ENCODE results near the gene HNRNPF. TPM values are rescaled to one million over a fixed set of nuclear protein-coding genes. Genes with fewer than 3 reads are reported as not detected.

The HNRNPF gene
- total and polyA plus RNA-seq, 2 experiments from 2014 or later, result 106 to 172 TPM

GRCh38 chr10:43353495-43354329 lies 55.3 kb downstream of the HNRNPF start:
- DNase-seq, result no peak
- Histone ChIP-seq H3K27ac (no peak overlapping the region), H3K4me3 (no peak overlapping the region), H3K9ac (no peak overlapping the region), H3K27me3 (replicated peaks; ENCODE audit: insufficient read depth) (peaks cover 5% of the 10 kb centered on the region), H3F3A (ENCODE audit: insufficient read depth) (0 out of 2 replicates have a peak, but pooled peaks cover 6% of the 10 kb centered on the region), H3K79me2 (ENCODE audit: insufficient read depth) (no peaks in the 10 kb centered on the region), H3K4me2 (ENCODE audit: unreplicated experiment) (no peak overlapping the region), H3K9me2 (ENCODE audit: insufficient read depth) (no peaks in the 10 kb centered on the region), H4K20me1 (ENCODE audit: insufficient read depth) (no peaks in the 10 kb centered on the region), H3K4me1 (ENCODE audit: insufficient read depth) (peaks cover 9% of the 10 kb centered on the region; the same call in 1 of the 2 replicates), H3K36me3 (ENCODE audit: low read depth) (no peaks in the 10 kb centered on the region), H3K9me3 (ENCODE audit: low read depth) (no peaks in the 10 kb centered on the region), H2AFZ (no peak overlapping the region)
- 29 to 46% methylated on average over 3 of the region's 3 CpGs for WGBS, 2 experiments (ENCODE audit: low coverage in 1 of 2, low lambda C conversion rate in 2 of 2, missing lambda C conversion rate in 2 of 2)
- TF ChIP-seq EZH2phosphoT487 (IDR thresholded peaks at IDR 0.05; ENCODE audit: insufficient read depth, low read depth) (no peak), EZH2 (IDR thresholded peaks at IDR 0.05; ENCODE audit: insufficient read depth, poor library complexity, severe bottlenecking) (no peak)
- in situ Hi-C loops (cut with MboI), result no loop called here

GRCh38 chr10:43352951-43353350 lies 56.0 kb downstream of the HNRNPF start:
- TF ChIP-seq EZH2phosphoT487 (IDR thresholded peaks at IDR 0.05; ENCODE audit: insufficient read depth, low read depth), result no peak
- no peak for TF ChIP-seq EZH2 (IDR thresholded peaks at IDR 0.05; ENCODE audit: insufficient read depth, poor library complexity, severe bottlenecking)
- H3K9ac ChIP-seq, result no peak overlapping the region
- H3K4me2 ChIP-seq (ENCODE audit: unreplicated experiment), result no peak overlapping the region
- no peaks in the 10 kb centered on the region for H3K9me3 ChIP-seq (ENCODE audit: low read depth)
- in situ Hi-C loops (cut with MboI), result no loop called here
- peaks cover 9% of the 10 kb centered on the region; the same call in 1 of the 2 replicates for H3K4me1 ChIP-seq (ENCODE audit: insufficient read depth)
- no peaks in the 10 kb centered on the region for H3K79me2 ChIP-seq (ENCODE audit: insufficient read depth)
- H3K27ac ChIP-seq, result no peak overlapping the region
- no peak for DNase-seq
- H3F3A ChIP-seq (ENCODE audit: insufficient read depth), result 0 out of 2 replicates have a peak, but pooled peaks cover 6% of the 10 kb centered on the region
- H4K20me1 ChIP-seq (ENCODE audit: insufficient read depth), result no peaks in the 10 kb centered on the region
- no peak overlapping the region for H2AFZ ChIP-seq
- H3K27me3 ChIP-seq (replicated peaks; ENCODE audit: insufficient read depth), result peaks cover 5% of the 10 kb centered on the region
- H3K36me3 ChIP-seq (ENCODE audit: low read depth), result no peaks in the 10 kb centered on the region
- WGBS, 2 experiments (ENCODE audit: low coverage in 1 of 2, low lambda C conversion rate in 2 of 2, missing lambda C conversion rate in 2 of 2), result 62 to 63% methylated on average over 6 to 7 of the region's 7 CpGs
- no peaks in the 10 kb centered on the region for H3K9me2 ChIP-seq (ENCODE audit: insufficient read depth)
- no peak overlapping the region for H3K4me3 ChIP-seq

- no peaks in the 10 kb centered on the region for H3K36me3 ChIP-seq (ENCODE audit: low read depth)
- peaks cover 5% of the 10 kb centered on the region for H3K27me3 ChIP-seq (replicated peaks; ENCODE audit: insufficient read depth)
- in situ Hi-C loops (cut with MboI), result no loop called here
- no peak for DNase-seq
- no peaks in the 10 kb centered on the region for H4K20me1 ChIP-seq (ENCODE audit: insufficient read depth)
- H3K9ac ChIP-seq, result no peak overlapping the region
- H3K79me2 ChIP-seq (ENCODE audit: insufficient read depth), result no peaks in the 10 kb centered on the region
- H2AFZ ChIP-seq, result no peak overlapping the region
- 67% methylated on average over 14 of the region's 14 CpGs; no CpG with 5 or more reads in 1 of the 2 experiments for WGBS, 2 experiments (ENCODE audit: low coverage in 1 of 2, low lambda C conversion rate in 2 of 2, missing lambda C conversion rate in 2 of 2)
- TF ChIP-seq EZH2 (IDR thresholded peaks at IDR 0.05; ENCODE audit: insufficient read depth, poor library complexity, severe bottlenecking) (no peak), EZH2phosphoT487 (IDR thresholded peaks at IDR 0.05; ENCODE audit: insufficient read depth, low read depth) (no peak)
- no peak overlapping the region for H3K4me2 ChIP-seq (ENCODE audit: unreplicated experiment)
- H3K27ac ChIP-seq, result no peak overlapping the region
- no peaks in the 10 kb centered on the region for H3K9me3 ChIP-seq (ENCODE audit: low read depth)
- H3F3A ChIP-seq (ENCODE audit: insufficient read depth), result 0 out of 2 replicates have a peak, but pooled peaks cover 5% of the 10 kb centered on the region
- H3K9me2 ChIP-seq (ENCODE audit: insufficient read depth), result no peaks in the 10 kb centered on the region
- H3K4me1 ChIP-seq (ENCODE audit: insufficient read depth), result peaks cover 8% of the 10 kb centered on the region; the same call in 1 of the 2 replicates
- H3K4me3 ChIP-seq, result no peak overlapping the region
Measured at GRCh38 chr10:43351301-43351700, 57.7 kb downstream of the HNRNPF start.

GRCh38 chr10:43350686-43351085 lies 58.3 kb downstream of the HNRNPF start:
- no peak for DNase-seq
- in situ Hi-C loops (cut with MboI), result no loop called here
- Histone ChIP-seq H3K4me2 (ENCODE audit: unreplicated experiment) (no peak overlapping the region), H3K27ac (no peak overlapping the region), H3K9me3 (ENCODE audit: low read depth) (no peaks in the 10 kb centered on the region), H3K9ac (no peak overlapping the region), H3K9me2 (ENCODE audit: insufficient read depth) (no peaks in the 10 kb centered on the region), H3K4me1 (ENCODE audit: insufficient read depth) (peaks cover 2% of the 10 kb centered on the region; the same call in 1 of the 2 replicates), H4K20me1 (ENCODE audit: insufficient read depth) (no peaks in the 10 kb centered on the region), H3K4me3 (no peak overlapping the region), H2AFZ (no peak overlapping the region), H3K27me3 (replicated peaks; ENCODE audit: insufficient read depth) (peaks cover 5% of the 10 kb centered on the region), H3K36me3 (ENCODE audit: low read depth) (no peaks in the 10 kb centered on the region), H3F3A (ENCODE audit: insufficient read depth) (no peaks in the 10 kb centered on the region), H3K79me2 (ENCODE audit: insufficient read depth) (no peaks in the 10 kb centered on the region)
- TF ChIP-seq EZH2phosphoT487 (IDR thresholded peaks at IDR 0.05; ENCODE audit: insufficient read depth, low read depth) (no peak), EZH2 (IDR thresholded peaks at IDR 0.05; ENCODE audit: insufficient read depth, poor library complexity, severe bottlenecking) (no peak)
- WGBS, 2 experiments (ENCODE audit: low coverage in 1 of 2, low lambda C conversion rate in 2 of 2, missing lambda C conversion rate in 2 of 2), result 26 to 27% methylated on average over 34 of the region's 34 CpGs
